ENCODE data around the gene RNF144A. TPM values are rescaled to one million over a fixed set of nuclear protein-coding genes. Genes with fewer than 3 reads are reported as not detected.

The RNF144A gene
- total RNA-seq, 1 experiment from 2014 or later, result 13.0 TPM

GRCh38 chr2:6968319-6969100 is 51.3 kb downstream of the RNF144A start:
- ChIA-PET POLR2A (no interaction called here), RAD21 (ENCODE audit: low non-redundant PET in 1 of 2, low total read pairs in 2 of 2, uncharacterized antibody in 2 of 2, unreplicated experiment in 2 of 2) (no interaction called here), CTCF (no interaction called here)
- H4K20me1 ChIP-seq (ENCODE audit: insufficient read depth), result no peaks in the 10 kb centered on the region
- no peaks in the 10 kb centered on the region for H3K79me2 ChIP-seq (ENCODE audit: insufficient read depth, low read length)
- H3K9me3 ChIP-seq (ENCODE audit: control insufficient read depth in 1 of 2, insufficient read depth in 1 of 2, low read depth in 1 of 2, low read length in 2 of 2), result no peaks in the 10 kb centered on the region
- no peaks in the 10 kb centered on the region for H3K27me3 ChIP-seq (ENCODE audit: insufficient read depth, low read length)
- H2AFZ ChIP-seq (ENCODE audit: low read depth, low read length, poor library complexity, severe bottlenecking), result no peak overlapping the region
- no peak overlapping the region for H3K27ac ChIP-seq (ENCODE audit: low read depth, low read length)
- no peak overlapping the region for H3K4me3 ChIP-seq (replicated peaks in 1 of 2; ENCODE audit: low read depth in 1 of 2, low read length in 2 of 2)
- no peaks in the 10 kb centered on the region for H3K36me3 ChIP-seq (ENCODE audit: control insufficient read depth in 1 of 2, insufficient read depth in 2 of 2, low read length in 2 of 2)
- no TSS peak for BruUV-seq (replicated peaks)
- H3K4me1 ChIP-seq (ENCODE audit: control insufficient read depth in 1 of 2, insufficient read depth in 2 of 2, low read length in 2 of 2), result peaks cover 3 to 18% of the 10 kb centered on the region in 2 experiments
- ATAC-seq, result no peak
- no peaks in the 10 kb centered on the region for H3K9me2 ChIP-seq (ENCODE audit: insufficient read depth)
- no peak overlapping the region for H3K9ac ChIP-seq (ENCODE audit: low read length)
- TF ChIP-seq YY1 (IDR thresholded peaks at IDR 0.05; ENCODE audit: extremely low read depth, insufficient replicate concordance, low read depth, low read length), result no peak
- intact Hi-C loops (cut with micrococcal nuclease), result no loop called here
- no peak for DNase-seq (ENCODE audit: low read depth, low spot score)
- no peak overlapping the region for H3K4me2 ChIP-seq (ENCODE audit: low read length)

- H3K9me2 ChIP-seq (ENCODE audit: insufficient read depth), result no peaks in the 10 kb centered on the region
- ChIA-PET CTCF (no interaction called here), POLR2A (no interaction called here), RAD21 (ENCODE audit: low non-redundant PET in 1 of 2, low total read pairs in 2 of 2, uncharacterized antibody in 2 of 2, unreplicated experiment in 2 of 2) (no interaction called here)
- H3K27ac ChIP-seq (ENCODE audit: low read depth, low read length), result no peak overlapping the region
- H3K4me2 ChIP-seq (ENCODE audit: low read length), result no peak overlapping the region
- no peaks in the 10 kb centered on the region for H3K27me3 ChIP-seq (ENCODE audit: insufficient read depth, low read length)
- no peaks in the 10 kb centered on the region for H4K20me1 ChIP-seq (ENCODE audit: insufficient read depth)
- no peaks in the 10 kb centered on the region for H3K79me2 ChIP-seq (ENCODE audit: insufficient read depth, low read length)
- H3K9ac ChIP-seq (ENCODE audit: low read length), result no peak overlapping the region
- intact Hi-C loops (cut with micrococcal nuclease), result no loop called here
- DNase-seq (ENCODE audit: low read depth, low spot score) (no peak), ATAC-seq (no peak)
- H3K4me3 ChIP-seq (replicated peaks in 1 of 2; ENCODE audit: low read depth in 1 of 2, low read length in 2 of 2), result no peak overlapping the region
- H3K4me1 ChIP-seq (ENCODE audit: control insufficient read depth in 1 of 2, insufficient read depth in 2 of 2, low read length in 2 of 2), result peaks cover 20 to 37% of the 10 kb centered on the region in 2 experiments
- TF ChIP-seq SIN3A (IDR thresholded peaks at IDR 0.05; ENCODE audit: low read depth) (no peak), JUND (IDR thresholded peaks at IDR 0.05) (no peak), FOSL1 (IDR thresholded peaks at IDR 0.05; ENCODE audit: low read depth) (no peak), REST (IDR thresholded peaks at IDR 0.05; ENCODE audit: low read depth) (no peak), SRF (IDR thresholded peaks at IDR 0.05; ENCODE audit: low read depth) (no peak), ELF1 (IDR thresholded peaks at IDR 0.05; ENCODE audit: borderline replicate concordance, low read depth) (no peak)
- H3K9me3 ChIP-seq (ENCODE audit: control insufficient read depth in 1 of 2, insufficient read depth in 1 of 2, low read depth in 1 of 2, low read length in 2 of 2), result no peaks in the 10 kb centered on the region
- no peak overlapping the region for H2AFZ ChIP-seq (ENCODE audit: low read depth, low read length, poor library complexity, severe bottlenecking)
- no TSS peak for BruUV-seq (replicated peaks)
- H3K36me3 ChIP-seq (ENCODE audit: control insufficient read depth in 1 of 2, insufficient read depth in 2 of 2, low read length in 2 of 2), result no peaks in the 10 kb centered on the region
These were observed 53.3 kb downstream of the RNF144A start for GRCh38 chr2:6970551-6970950.

Measured in HCT116 (cell line).